NCI-H748 (cell line): ENCODE measurements around the gene CR1L.
"Not testable (repeated sequence)": the region's sequence is repeated elsewhere in the genome, so short reads cannot be mapped to it uniquely, and the experiment has no call there.

Experiments used
- DNase-seq: peaks from one replicate; lab custom pipeline; 2025; ENCODE audit not compliant: unreplicated experiment; lab: John Stamatoyannopoulos, UW

Gene CR1L

DNA sequence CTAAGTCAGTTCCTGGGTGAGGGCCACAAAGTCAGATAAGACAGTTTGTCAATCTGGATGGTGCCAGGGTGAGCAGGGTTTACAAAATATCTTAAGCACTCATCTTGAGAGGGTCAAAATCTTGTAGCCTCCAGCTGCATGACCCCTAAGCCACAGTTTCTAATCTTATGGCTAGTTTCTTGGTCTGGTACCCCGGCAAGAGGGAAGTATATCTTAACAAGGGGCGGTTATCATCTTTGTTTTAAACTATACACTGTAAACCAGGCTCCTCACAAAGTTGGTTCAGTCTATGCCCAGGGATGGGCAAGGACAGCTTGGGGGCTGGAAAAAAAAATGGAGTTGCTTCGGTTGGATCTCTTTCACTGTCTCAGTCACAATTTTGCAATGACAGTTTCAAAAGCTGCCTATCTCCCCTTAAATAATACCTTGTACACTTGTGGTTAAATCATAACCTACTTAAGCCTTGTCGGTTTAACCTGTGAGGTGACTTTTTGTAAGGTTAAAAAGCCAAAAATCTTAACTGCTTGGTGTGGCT lies 99.1 kb downstream of the CR1L start:
- no peak for DNase-seq

DNA sequence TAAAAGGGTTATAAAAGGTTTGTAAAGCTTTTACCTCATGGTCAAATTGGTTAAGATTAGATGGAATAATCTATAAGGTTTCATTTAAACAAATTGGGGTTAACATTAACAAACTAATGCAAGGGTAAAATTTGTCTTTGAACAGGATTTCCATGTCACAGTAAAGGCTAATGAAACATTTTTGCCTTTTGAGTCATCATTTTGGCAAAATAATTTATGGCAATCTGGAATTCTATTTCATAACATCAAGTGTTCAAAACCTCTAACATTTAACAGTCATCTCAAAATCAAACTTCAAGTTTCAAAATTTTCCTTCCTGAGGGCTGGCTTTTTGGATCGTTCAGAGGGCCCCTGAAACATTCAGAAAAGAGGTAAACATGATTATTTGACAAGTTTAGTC lies 100.4 kb downstream of the CR1L start:
- DNase-seq: no peak

DNA sequence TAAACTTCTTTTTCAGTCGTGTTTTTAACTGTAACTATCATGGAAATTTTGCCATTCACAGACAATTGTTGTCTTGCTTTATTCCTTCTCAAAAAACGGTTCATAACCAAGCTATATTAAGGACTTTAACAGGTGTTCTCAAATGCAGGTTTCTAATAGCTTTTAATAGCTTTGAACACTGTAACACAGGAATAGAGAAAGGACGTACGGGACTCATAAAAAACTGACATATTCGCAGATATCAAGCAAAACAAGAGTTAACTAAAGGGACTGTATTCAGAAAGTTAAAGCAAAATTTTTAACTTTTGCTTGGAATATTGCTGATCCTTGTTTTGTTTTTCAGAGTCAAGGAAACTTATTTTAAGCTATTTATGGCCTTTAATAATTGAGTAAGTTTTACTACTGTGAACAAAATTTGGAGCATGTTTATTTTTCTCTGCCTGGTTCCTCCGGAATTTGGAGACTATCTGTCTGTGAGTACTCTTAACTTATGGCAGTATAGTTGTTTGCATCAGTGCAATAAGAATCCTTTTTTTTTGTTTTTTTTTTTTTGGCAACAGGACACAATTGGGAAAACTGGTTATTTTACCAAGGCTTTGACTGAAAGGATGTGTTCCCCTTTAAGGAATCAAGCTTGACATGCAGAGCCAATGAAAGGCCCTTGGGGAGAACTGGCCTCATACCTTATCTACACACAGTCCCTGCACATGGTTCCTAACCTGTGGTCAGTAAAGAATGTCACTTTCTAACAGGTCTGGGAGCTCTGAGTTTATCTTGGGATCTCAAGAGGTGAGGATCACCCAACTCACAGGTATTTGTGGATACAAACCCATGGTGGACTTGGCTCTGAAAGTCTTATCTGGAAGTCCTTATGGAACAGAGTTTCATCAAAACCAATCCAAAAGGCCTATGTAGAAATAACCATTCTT lies 101.2 kb downstream of the CR1L start:
- DNase-seq: no peak

DNA sequence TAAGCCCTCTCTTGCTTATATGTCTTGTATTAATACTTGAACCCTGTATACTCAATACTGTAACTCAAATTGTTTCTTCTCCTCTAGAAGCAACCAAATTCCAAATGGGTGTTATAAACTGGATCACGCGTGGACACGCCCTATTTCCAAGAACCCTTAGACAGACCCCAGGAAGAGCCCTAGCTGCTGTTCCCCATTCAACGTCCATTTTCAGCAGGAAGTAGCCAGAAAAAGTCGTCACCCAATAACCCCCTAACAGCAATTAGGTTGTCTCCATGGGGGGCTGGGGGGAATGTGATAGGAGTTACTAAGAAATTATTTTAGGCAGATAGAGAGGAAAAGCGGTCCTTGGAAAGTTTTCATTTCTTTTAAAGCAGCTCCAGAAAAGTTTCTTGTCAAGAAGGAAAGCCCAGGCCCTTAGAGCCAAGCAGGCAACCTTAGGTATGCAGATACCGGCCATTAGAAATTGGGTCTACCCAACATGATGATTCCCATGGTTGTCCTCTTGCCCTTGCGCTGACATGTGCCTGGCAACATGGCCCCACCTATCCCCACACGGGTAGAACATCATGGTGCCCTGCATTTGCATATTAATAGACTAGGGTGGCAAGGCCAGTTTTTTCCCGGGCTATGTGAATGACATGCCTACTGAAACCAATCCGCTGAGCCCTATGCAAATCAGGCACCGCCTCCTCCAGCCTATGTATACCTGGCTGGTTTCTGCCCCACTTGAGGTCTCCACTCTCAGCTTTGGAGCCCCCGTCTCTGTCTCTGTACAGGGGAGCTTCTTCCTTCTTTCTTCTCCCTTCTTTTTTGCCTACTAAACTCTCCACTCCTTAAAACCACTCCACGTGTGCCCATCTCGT lies 102.9 kb downstream of the CR1L start:
- DNase-seq: no peak

DNA sequence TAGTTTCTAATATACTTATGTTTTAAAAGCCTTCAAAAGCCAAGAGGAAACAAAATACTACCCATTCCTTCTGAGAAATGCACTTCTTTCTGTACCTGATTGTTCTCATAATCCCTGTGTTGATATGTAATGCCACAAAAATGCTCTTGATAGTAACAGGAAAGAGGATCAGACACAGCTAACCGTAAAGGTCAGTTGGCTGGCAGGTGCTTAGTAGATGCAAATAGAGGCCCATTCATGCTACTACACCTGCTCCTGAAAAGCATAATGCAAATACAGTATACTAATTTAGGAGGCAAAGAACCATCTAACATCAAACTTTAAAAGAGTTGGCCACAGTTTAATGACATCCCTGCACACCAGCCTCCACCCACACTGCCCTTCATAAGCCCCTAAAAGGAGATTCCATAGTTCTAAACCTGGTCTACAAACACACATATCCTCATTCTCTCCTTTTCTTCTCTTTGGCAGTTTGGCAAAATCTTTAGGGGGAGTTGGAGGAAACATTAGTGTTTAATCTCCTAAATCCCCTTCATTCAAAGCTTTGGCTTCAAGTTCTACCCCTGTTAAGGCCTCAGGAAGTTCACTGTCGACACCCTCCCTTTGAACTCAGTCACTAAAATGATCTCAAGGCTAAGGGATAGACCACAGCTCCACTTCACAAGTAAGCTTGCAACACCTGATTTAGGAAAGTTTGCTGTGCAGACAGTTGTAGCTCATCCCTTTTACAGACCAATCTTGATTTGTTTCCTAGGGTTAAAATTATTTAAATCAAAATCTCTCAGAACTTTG lies 104.0 kb downstream of the CR1L start:
- peak; percentile 68 for DNase-seq

DNA sequence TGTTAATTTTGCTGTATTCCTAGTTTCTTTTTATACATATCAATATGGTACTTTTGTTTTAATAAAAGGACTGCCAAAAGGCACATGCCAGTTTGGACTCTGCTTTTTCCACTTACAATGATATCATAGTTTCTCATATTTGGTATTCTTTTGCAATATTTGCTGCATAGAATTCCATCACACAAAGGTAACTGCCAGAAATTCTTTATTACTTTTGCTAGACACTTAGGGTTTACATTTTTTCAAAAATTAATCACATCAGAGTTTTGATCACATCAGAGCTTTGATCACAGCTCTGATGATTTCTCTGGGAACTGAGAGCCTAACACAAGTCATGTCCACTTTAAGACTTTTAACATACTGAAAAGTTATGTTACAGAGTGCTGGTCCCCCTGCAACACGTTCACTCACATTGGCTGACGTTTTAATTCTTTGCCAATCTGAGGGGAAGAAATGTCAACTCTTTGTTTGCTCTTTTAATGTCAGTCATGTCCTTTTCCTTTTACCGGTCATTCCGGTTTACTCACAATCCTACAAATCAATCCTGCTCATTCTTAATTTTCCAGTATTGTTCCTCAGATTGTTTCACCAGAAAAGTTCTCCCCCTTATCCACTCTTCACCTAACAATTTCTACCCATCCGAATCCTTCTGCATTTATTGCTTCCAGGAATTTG lies 105.8 kb downstream of the CR1L start:
- DNase-seq: no peak

DNA sequence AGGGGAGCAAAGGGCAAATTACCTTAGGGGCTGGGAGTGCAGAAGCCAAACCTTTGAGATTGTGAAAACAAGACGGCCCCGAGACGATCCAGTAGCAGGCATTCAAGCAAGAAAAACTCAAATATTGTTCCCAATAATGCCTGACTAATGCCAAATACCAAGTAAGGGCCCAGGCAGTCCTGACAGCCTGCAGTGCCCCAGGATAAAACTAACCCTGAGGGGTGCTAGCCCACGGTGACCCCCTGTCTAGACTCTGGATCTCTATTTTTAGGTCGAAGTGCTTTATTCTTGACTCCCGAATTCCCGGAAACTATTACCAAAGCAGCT lies 106.5 kb downstream of the CR1L start:
- not testable (repeated sequence) for DNase-seq

DNA sequence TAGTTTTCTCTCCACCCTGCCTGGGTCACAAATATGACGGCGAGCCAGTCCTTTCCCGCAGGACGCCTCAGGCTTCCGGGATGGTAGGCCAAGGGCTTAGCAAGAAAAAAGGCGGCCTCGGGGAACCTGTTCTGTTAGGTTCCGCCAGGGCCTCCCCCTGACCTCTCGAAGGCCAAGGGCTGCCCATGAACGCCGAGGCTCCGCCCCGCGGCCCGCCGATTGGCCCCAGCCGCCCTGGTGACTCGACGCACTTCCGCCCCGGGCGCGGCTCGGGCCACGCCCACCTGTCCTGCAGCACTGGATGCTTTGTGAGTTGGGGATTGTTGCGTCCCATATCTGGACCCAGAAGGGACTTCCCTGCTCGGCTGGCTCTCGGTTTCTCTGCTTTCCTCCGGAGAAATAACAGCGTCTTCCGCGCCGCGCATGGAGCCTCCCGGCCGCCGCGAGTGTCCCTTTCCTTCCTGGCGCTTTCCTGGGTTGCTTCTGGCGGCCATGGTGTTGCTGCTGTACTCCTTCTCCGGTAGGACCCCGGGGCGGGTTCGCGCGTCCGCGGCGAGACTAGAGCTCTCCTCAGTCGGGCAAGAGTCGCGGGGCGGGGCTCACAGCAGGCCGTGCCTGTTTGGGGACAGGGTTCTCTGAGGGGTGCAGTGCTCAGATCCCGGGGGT lies 107.0 kb downstream of the CR1L start, which contains the start of gene CD46:
CD46 (plus strand) TSS at position 265 of the 666 bp plus-strand sequence; CDS start at position 424, 159 bp downstream.
- DNase-seq: peak; percentile 97

DNA sequence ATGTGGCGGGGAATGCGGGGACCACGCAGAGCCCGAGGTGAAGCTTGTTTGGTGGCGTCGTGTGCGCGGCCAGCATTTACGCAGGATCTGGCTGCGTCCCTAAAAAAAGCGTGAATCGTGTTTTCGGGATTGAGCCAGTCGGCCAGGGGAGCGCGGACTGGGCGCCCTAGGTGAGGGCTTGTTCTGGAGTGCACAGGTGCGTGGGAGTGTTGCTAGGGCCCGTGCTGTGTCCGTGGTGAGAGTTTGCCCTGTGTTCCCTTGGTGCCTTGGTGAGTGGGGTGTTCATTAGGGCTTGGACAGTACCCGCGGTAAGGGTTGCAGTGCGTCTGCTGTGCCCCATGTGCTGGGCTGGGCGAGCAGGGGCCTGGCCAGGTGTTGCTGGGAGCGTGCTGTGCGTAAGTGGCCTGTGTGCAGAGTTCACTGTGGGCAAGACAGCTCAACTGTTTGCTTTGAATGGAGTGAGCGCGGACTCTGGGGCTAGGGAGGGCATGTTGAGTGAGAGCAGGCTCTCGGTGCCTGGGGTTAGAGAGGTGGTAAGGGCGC lies 107.6 kb downstream of the CR1L start:
- peak; percentile 58 for DNase-seq

DNA sequence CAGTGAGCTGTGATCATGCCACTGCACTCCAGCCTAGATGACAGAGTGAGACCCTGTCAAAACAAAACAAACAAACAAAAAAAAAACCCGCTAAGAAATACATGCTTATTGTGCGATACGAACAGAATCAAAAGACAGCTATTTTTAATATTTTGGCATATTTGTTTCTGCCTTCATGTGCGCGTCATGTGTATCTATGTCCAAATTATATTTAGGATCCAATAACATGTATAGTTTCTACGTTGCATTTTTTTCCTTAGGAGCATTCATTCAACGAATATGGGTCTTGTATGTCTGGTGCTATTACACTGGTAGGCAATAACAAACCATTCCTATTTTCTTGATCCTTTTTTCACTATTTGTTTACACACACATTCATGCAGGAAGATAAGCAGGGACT lies 108.7 kb downstream of the CR1L start:
- DNase-seq: no peak

DNA sequence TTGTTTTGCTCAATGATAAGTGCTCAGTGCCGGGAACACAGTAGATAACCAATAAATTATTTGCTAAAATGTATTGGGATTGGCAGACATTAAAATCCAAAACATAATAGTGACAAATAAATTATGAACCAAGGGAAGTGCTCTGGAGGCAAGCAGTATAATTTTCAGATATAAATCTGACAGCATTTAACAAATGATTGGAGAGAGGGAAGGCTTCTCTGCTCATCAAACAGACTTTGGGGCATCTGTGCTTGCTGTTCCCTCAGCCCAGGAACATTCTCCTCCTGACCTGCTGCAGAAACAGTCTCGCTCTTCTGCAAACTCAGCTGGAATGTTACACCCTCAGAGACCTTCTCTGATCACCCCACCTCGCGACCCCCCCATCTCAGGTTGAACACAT lies 109.1 kb downstream of the CR1L start:
- no peak for DNase-seq

DNA sequence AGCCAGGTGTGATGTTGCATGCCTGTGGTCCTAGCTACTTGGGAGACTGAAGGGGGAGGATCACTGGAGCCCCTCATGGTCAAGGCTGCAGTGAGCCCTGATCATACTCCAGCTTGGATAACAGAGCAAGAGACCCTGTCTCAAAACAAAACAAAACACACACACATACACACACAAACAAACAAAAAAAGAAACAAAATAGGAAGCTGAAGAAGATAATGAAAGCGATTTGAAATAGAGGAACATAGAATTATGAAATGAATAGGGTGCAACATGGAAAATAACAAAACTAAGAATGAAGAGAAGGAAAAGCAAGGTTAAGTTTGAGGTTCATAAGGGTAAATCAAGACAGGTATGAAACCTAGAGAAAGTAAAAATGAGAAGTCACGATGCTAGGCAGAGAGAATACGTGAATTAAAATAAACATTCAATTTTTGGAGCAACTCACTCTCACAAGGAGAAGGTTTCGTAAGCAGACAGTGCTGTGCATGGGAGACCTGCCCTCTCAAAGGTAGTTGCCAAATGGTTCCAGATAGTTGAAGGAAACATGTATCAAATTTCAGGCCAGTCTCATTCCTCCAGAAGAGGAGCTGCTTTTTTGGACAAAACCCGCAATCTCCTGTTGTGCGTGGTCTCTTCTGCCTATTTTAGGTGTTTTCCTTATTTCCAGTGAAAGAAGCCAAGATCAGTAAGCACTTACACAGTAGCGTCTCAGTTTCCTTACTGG lies 110.2 kb downstream of the CR1L start:
- DNase-seq: no peak

DNA sequence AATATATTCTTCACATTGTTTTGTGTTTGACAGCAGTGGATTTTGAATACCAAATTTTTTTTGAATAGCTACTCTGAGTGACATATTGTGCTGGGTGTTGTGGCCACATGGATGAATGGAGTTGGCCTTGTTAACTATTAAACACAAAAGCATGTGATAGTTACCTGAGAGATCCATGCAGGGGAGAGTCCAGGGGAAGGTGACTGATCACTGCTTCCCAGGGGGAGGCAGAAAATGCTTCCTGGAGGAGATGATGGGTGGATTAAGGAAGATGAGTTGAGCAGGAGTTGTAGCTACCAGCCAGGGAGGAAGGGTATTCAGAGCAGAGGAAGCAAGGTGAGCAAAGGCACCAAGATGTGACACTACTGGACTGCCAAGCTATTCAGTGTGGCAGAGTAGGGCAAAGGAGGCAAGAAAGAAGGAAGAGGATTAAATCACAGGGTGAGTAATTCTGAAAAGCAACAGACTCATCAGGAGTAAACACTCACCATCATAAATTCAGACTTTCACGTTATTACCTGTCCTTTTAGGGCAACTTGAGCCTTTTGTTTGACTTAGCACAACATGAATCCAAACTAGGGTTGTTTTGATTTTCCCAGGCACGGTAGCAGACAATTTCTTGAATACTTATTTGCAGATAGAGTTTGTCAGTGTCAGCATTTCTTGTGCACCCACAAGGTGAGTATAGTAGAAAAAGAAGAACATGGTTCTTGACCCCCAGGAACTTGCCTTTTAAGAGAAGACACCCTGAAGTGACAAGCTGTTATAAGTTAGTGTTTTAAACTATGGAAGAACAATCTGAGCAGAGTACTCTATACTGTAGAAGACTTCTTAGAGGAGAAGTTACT lies 111.1 kb downstream of the CR1L start:
- DNase-seq: no peak

DNA sequence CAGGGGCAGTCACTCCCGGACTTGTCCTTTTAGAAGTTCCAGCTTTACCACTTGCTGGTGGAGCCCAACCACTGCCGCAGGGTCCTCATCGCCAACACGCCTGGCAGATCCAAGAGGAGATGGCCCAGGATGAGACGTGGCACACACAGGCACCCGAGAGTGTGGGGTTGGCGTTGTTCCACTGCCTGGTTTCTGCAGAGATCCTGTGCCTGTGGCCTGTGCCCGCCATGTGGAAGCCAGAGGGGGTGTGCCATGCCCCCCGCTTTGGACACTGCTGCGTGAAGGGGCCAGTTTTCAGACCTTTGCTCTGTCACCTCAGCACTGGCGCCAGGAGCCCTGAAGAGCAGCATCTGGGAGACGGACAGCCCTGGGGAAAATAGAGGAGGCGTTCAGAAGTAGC lies 117.7 kb downstream of the CR1L start:
- DNase-seq: no peak

DNA sequence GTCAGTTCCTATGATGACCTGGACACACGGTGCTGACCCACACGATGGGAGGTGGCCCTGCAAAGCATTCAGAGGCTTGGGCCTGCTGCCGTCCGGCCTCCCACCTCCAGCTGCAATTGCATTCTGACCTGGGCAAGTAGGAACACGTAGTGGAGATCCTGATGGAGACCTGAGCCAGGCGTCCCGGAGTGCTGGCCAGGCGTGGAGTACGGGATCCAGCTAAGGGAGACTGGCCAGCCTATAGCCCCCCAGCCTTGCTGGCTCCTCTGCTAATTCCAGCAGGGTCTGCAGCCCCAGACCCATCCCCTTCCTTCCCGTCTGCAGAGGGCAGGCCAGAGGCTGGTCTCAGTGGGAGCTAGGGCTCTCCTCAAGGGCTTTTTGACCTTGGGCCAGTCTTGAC lies 118.2 kb downstream of the CR1L start:
- no peak for DNase-seq

DNA sequence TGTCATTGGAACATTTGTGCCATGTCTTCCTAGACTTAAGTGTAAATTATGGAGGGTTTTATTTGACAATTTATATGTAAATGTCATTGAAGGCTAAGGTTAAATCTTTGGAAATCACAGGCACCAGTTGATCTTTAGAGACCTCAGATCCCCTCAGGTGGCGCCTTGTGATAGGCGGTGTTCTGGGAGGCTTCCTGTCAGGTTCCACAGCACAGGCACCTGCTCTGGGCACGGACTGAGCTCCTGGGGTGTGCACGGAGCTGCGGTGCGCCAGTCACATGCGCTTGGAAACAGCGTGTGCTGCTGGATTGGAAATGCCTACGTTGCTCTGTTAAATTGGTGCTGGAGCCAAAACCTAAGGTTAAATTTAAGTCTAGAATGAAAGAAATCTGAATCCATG lies 119.0 kb downstream of the CR1L start:
- DNase-seq: no peak

DNA sequence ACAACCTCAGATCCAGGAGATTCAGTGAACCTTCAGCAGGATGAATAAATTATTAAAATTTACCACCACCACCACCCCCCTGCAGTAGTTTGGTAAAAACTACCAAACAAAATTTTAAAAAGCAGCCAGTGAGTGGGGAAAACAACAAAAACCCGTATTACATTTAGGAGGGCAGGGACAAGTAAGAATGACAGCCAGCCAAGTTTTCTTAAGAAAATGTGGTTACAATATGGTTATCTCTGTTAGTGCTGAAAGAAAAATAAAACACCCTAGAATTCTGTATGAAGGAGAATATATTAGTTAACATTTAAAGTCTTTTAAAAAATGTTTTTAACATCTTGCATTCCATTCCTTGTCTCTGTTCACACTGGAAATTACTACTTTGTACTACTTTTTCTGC lies 121.6 kb downstream of the CR1L start:
- no peak for DNase-seq

DNA sequence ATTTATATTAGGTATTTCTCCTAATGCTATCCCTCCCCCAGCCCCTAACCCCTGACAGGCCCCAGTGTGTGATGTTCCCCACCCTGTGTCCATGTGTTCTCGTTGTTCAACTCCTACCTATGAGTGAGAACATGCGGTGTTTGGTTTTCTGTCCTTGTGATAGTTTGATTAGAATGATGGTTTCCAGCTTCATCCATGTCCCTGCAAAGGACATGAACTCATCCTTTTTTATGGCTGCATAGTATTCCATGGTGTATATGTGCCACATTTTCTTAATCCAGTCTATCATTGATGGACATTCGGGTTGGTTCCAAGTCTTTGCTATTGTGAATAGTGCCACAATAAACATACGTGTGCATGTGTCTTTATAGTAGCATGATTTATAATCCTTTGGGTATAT lies 125.6 kb downstream of the CR1L start:
- DNase-seq: not testable (repeated sequence)
